B cell (primary cell): ENCODE measurements around the gene CMIP. TPM values are rescaled to one million over a fixed set of nuclear protein-coding genes. Genes with fewer than 3 reads are reported as not detected.

Source experiments
- ATAC-seq: fragments of 200-7000 bp; cut with Tn5 transposase; one replicate; pipeline ENCODE4 v1.10.0; 2021; ENCODE audit warnings: low read depth, mild to moderate bottlenecking, moderate number of reproducible peaks, moderate library complexity
- CTCF ChIA-PET: fragments of 350-600 bp; sonication (Branson Sonifier 250); formaldehyde crosslinking; loops from one replicate; lab custom pipeline; 2021; ENCODE audit warnings: antibody characterized with exemption, inconsistent platforms; lab: Charles Lee
- POLR2A ChIA-PET: fragments of 350-600 bp; sonication (Branson Sonifier 250); formaldehyde crosslinking; loops from one replicate; lab custom pipeline; 2021; ENCODE audit warnings: antibody characterized with exemption; lab: Charles Lee
- DNase-seq: peaks from one replicate; pipeline ENCODE4 v3.0.0; 2013
- H2AFZ ChIP-seq: 2 replicates; pipeline ENCODE4 v1.6.1; 2012; ENCODE audit warnings: mild to moderate bottlenecking, low read depth, low read length; ENCODE audit not compliant: insufficient read depth, poor library complexity, severe bottlenecking
- H3K27ac ChIP-seq, 2 donors: 1 replicate in 1 of 2; 2 replicates in 1 of 2; pipeline ENCODE4 v1.5.1; 2012 to 2013; ENCODE audit warnings: low read length in 2 of 2, mild to moderate bottlenecking in 2 of 2, moderate library complexity in 1 of 2
- H3K27me3 ChIP-seq, 4 experiments: fragments of 200-600 bp in 1 of 4; sonication (generic) in 1 of 4; replicated peaks in 1 of 4; 1 replicate in 2 of 4; 2 replicates in 2 of 4; pipeline versions ENCODE4 v1.6.1 to v1.7.0; 2013 to 2016; ENCODE audit warnings: low read length in 3 of 4, mild to moderate bottlenecking in 2 of 4, mixed read lengths in 1 of 4, moderate library complexity in 1 of 4; ENCODE audit not compliant: insufficient read depth in 4 of 4, control insufficient read depth in 3 of 4; ENCODE audit errors: control extremely low read depth in 1 of 4
- H3K36me3 ChIP-seq, 2 experiments: replicated peaks in 1 of 2; 1 replicate in 1 of 2; 2 replicates in 1 of 2; pipeline versions ENCODE4 v1.6.1 to v1.7.1; 2013; ENCODE audit warnings: low read length in 1 of 2; ENCODE audit not compliant: insufficient read depth in 2 of 2, control insufficient read depth in 1 of 2; ENCODE audit errors: control extremely low read depth in 1 of 2, extremely low read depth in 1 of 2
- H3K4me1 ChIP-seq, 2 donors: fragments of 200-600 bp in 1 of 2; sonication (generic) in 1 of 2; 1 replicate in 1 of 2; 2 replicates in 1 of 2; pipeline versions ENCODE4 v1.5.1 to v1.6.1; 2013 to 2017; ENCODE audit warnings: low read length in 2 of 2; ENCODE audit not compliant: control insufficient read depth in 2 of 2, insufficient read depth in 2 of 2
- H3K4me2 ChIP-seq: replicated peaks from 2 replicates; pipeline ENCODE3; 2012; ENCODE audit warnings: mild to moderate bottlenecking, low read depth, low read length; ENCODE audit not compliant: poor library complexity, severe bottlenecking
- H3K4me3 ChIP-seq, 5 experiments: fragments of 200-600 bp in 1 of 5; sonication (generic) in 1 of 5; 1 replicate in 3 of 5; 2 replicates in 2 of 5; pipeline versions ENCODE4 v1.5.1 to v1.7.0; 2011 to 2016; ENCODE audit warnings: low read length in 4 of 5, mild to moderate bottlenecking in 4 of 5, low read depth in 2 of 5, control low read depth in 1 of 5, moderate library complexity in 1 of 5; ENCODE audit not compliant: insufficient read depth in 1 of 5; ENCODE audit errors: control extremely low read depth in 1 of 5, extremely low read depth in 1 of 5
- H3K79me2 ChIP-seq: fragments of 200-600 bp; sonication (generic); one replicate; pipeline ENCODE4 v1.6.0; 2016; ENCODE audit warnings: low read length; ENCODE audit not compliant: control insufficient read depth, insufficient read depth
- H3K9ac ChIP-seq: fragments of 200-600 bp; sonication (generic); 2 replicates; pipeline ENCODE4 v1.6.1; 2017; ENCODE audit warnings: mild to moderate bottlenecking, low read length, moderate library complexity
- H3K9me3 ChIP-seq, 3 donors: one replicate each; pipeline versions ENCODE4 v1.6.1 to v1.7.1; 2013; ENCODE audit warnings: low read length in 2 of 3; ENCODE audit not compliant: control insufficient read depth in 2 of 3, insufficient read depth in 1 of 3; ENCODE audit errors: control extremely low read depth in 1 of 3
- H4K20me1 ChIP-seq: 2 replicates; pipeline ENCODE4 v1.6.0; 2012; ENCODE audit warnings: mild to moderate bottlenecking, low read length; ENCODE audit not compliant: insufficient read depth, control insufficient read depth, poor library complexity, severe bottlenecking
- H3K27ac Mint-ChIP-seq: one replicate; pipeline ENCODE4 v1.8.0; 2021; ENCODE audit warnings: mixed read lengths
- H3K27me3 Mint-ChIP-seq: one replicate; pipeline ENCODE4 v1.8.0; 2021; ENCODE audit warnings: mixed read lengths
- H3K4me1 Mint-ChIP-seq: one replicate; pipeline ENCODE4 v1.8.0; 2021; ENCODE audit warnings: mixed read lengths
- H3K4me3 Mint-ChIP-seq: one replicate; pipeline ENCODE4 v1.8.0; 2021; ENCODE audit warnings: mixed read lengths
- H3K9me3 Mint-ChIP-seq: one replicate; pipeline ENCODE4 v1.8.0; 2022; ENCODE audit warnings: mixed read lengths; ENCODE audit not compliant: insufficient read depth
- EZH2 ChIP-seq: IDR thresholded peaks from 2 replicates; pipeline ENCODE4 v1.6.1; 2012; ENCODE audit warnings: borderline replicate concordance, low read depth, mild to moderate bottlenecking, moderate library complexity, low read length; ENCODE audit not compliant: insufficient read depth, poor library complexity, severe bottlenecking
- WGBS: methylation state at CpG from one replicate; pipeline ENCODE4 v1.1.5; 2013; ENCODE audit warnings: missing lambda C conversion rate; ENCODE audit not compliant: insufficient coverage; 5-methylcytosine and 5-hydroxymethylcytosine counted together
- intact Hi-C: fragments of 100-400 bp; cut with micrococcal nuclease; formaldehyde crosslinking; loops from one replicate; pipeline ENCODE4 v1.10.0; 2022
- polyA plus RNA-seq: library from polyadenylated mRNA; depleted of rRNA; stranded (reverse); fragments of >200 nt; gene quantifications from 2 replicates; pipeline ENCODE4 v1.2.3, GENCODE V29; 2012
- total RNA-seq, 2 donors: library from RNA; stranded (reverse); fragments of 120-200 nt in 1 of 2; gene quantifications; 1 replicate in 1 of 2; 2 replicates in 1 of 2; pipeline versions ENCODE4 v1.2.3 to v1.2.4, GENCODE V29; 2013 to 2022
- TF ChIP-seq, protein P1 (sequence below): fragments of 200-600 bp; IDR thresholded peaks from one replicate; pipeline ENCODE4 v1.8.0; 2022; ENCODE audit warnings: antibody characterized with exemption, mild to moderate bottlenecking

Gene CMIP
- total and polyA plus RNA-seq, 2 donors (not counting 1 experiment from before 2014, with no cell fraction given) = 27.1 to 155 TPM

DNA sequence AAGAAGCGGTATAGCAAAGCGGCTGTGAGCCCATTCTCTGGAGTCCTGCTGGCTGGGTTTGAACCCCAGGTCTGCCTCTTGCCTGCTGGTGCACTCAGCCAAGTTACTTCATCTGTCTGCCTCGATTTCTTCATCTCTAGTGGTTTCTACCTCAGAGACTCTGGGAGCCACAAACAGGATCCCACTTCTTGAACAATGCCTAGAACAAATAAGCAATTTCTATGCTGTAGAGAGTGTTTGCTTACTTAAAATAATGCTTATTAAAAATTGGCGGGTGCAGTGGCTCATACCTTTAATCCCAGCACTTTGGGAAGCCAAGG is 75.5 kb downstream of the CMIP start:
- ATAC-seq (no peak), DNase-seq (no peak)
- Histone ChIP-seq H3K9me3 (peaks cover 0 to 5% (median 0%) of the 10 kb centered on the region in 3 donors), H3K79me2 (peaks cover 96% of the 10 kb centered on the region), H3K4me3 (no peak overlapping the region), H3K4me2 (peak overlapping the region; percentile 26), H4K20me1 (peaks cover 58% of the 10 kb centered on the region), H3K27me3 (no peaks in the 10 kb centered on the region), H3K9ac (no peak overlapping the region), H3K36me3 (peaks cover 13 to 31% of the 10 kb centered on the region in 2 experiments), H3K4me1 (peaks cover 18 to 40% of the 10 kb centered on the region in 2 donors), H2AFZ (no peak overlapping the region), H3K27ac (peak overlapping the region in 1 of 2 donors; percentile 52)
- Mint-ChIP-seq H3K27me3 (no peaks in the 10 kb centered on the region), H3K9me3 (no peaks in the 10 kb centered on the region), H3K4me3 (no peak overlapping the region), H3K27ac (no peak overlapping the region), H3K4me1 (peaks cover 42% of the 10 kb centered on the region)
- 100% methylated on average over 2 of the region's 4 CpGs for WGBS
- TF ChIP-seq, protein P1, sequence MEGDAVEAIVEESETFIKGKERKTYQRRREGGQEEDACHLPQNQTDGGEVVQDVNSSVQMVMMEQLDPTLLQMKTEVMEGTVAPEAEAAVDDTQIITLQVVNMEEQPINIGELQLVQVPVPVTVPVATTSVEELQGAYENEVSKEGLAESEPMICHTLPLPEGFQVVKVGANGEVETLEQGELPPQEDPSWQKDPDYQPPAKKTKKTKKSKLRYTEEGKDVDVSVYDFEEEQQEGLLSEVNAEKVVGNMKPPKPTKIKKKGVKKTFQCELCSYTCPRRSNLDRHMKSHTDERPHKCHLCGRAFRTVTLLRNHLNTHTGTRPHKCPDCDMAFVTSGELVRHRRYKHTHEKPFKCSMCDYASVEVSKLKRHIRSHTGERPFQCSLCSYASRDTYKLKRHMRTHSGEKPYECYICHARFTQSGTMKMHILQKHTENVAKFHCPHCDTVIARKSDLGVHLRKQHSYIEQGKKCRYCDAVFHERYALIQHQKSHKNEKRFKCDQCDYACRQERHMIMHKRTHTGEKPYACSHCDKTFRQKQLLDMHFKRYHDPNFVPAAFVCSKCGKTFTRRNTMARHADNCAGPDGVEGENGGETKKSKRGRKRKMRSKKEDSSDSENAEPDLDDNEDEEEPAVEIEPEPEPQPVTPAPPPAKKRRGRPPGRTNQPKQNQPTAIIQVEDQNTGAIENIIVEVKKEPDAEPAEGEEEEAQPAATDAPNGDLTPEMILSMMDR = no peak
- no peak for TF ChIP-seq EZH2
- ChIA-PET POLR2A (no interaction called here), CTCF (interaction anchor here (0.7 to 1.2 kb wide), 2 partner anchors 41 to 90 kb away, joined by 3 to 5 read pairs; no protein-coding TSS in a partner anchor)
- intact Hi-C loops = no loop called here

DNA sequence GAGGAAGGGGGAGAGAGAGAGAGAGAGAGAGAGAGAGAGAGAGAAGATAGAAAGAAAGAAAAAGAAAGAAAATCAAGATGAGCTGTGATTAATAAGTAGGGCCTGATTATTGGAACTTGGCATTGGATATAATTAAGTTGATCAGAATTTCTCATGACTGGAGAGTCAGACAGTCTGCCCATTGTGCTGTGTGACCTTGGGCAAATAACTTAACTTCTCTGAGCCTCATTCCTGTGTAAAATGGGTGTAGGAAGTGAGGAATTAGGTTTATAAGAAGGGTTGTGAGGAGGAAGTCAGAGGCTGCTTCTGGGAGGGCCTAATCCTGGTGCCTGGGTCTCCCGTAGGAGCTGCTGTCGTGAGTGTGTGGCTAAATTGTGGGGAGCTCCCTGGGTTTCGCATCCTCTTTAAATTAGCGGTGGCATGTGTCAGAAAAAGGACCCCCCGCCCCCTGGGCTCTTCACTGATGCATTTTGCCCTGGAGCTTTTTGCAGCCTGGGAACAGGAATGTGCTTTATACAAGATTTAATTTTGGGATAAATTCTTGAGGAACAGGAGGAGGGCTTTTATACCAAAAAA is 76.0 kb downstream of the CMIP start:
- Histone ChIP-seq H4K20me1 (peaks cover 57% of the 10 kb centered on the region), H3K4me2 (peak overlapping the region; percentile 13), H3K9ac (no peak overlapping the region), H3K27ac (peak overlapping the region in 1 of 2 donors; percentile 52), H3K27me3 (no peaks in the 10 kb centered on the region), H3K4me3 (no peak overlapping the region), H3K79me2 (peaks cover 96% of the 10 kb centered on the region), H2AFZ (no peak overlapping the region), H3K9me3 (peaks cover 0 to 5% (median 0%) of the 10 kb centered on the region in 3 donors), H3K4me1 (peaks cover 17 to 35% of the 10 kb centered on the region in 2 donors), H3K36me3 (peaks cover 13 to 27% of the 10 kb centered on the region in 2 experiments)
- ChIA-PET CTCF (interaction anchor here (0.7 to 1.8 kb wide), 4 partner anchors 19 to 120 kb away, joined by 3 to 5 read pairs (median 4); no protein-coding TSS in a partner anchor), POLR2A (interaction anchor here (0.7 kb wide), 1 partner anchor 266 kb away, joined by 3 read pairs; no protein-coding TSS in a partner anchor)
- no peak for ATAC-seq
- DNase-seq = no peak
- H3K27me3 Mint-ChIP-seq = no peaks in the 10 kb centered on the region
- no peak overlapping the region for H3K27ac Mint-ChIP-seq
- WGBS = 39% methylated on average over 4 of the region's 5 CpGs
- H3K4me3 Mint-ChIP-seq = no peak overlapping the region
- H3K4me1 Mint-ChIP-seq = peaks cover 42% of the 10 kb centered on the region
- intact Hi-C loops = loop anchor here (1.0 kb wide), 1 partner anchor 19 kb away; no protein-coding TSS in a partner anchor
- TF ChIP-seq EZH2 = no peak
- TF ChIP-seq, protein P1 = no peak
- no peaks in the 10 kb centered on the region for H3K9me3 Mint-ChIP-seq
